PC-3 (cell line): ENCODE results near the gene MTG1. TPM values are rescaled to one million over a fixed set of nuclear protein-coding genes. Genes with fewer than 3 reads are reported as not detected.
A peak's percentile ranks its signal among the peaks of the same experiment; 100 is the strongest.
"Not testable (repeated sequence)": the region's sequence is repeated elsewhere in the genome, so short reads cannot be mapped to it uniquely, and the experiment has no call there.

Source experiments
- ATAC-seq: fragments of 200-7000 bp; cut with Tn5 transposase; 2 replicates; pipeline ENCODE4 v1.9.1; 2020; ENCODE audit warnings: mild to moderate bottlenecking, moderate library complexity
- BruUV-seq: library from RNA; stranded (reverse); fragments of 400-500 nt; replicated peaks from 2 replicates; lab custom pipeline; 2021; lab: Mats Ljungman, UMichigan
- CTCF ChIA-PET: fragments of 300-600 bp; sonication (Branson Sonifier 250); formaldehyde crosslinking; loops from one replicate; lab custom pipeline; 2022; ENCODE audit warnings: antibody characterized with exemption; lab: Charles Lee
- POLR2A ChIA-PET: fragments of 300-600 bp; sonication (Branson Sonifier 250); formaldehyde crosslinking; loops from one replicate; lab custom pipeline; 2022; ENCODE audit warnings: antibody characterized with exemption; ENCODE audit not compliant: unreplicated experiment; lab: Charles Lee
- DNase-seq: peaks from one replicate; pipeline ENCODE4 v3.0.0-alpha.2; 2015
- H2AFZ ChIP-seq: fragments of 300-600 bp; sonication (generic); 2 replicates; pipeline ENCODE4 v1.6.0; 2016; ENCODE audit warnings: antibody characterized with exemption, low read length
- H3F3A ChIP-seq: fragments of 300-600 bp; sonication (generic); one replicate; pipeline ENCODE4 v1.6.0; 2017; ENCODE audit warnings: antibody characterized with exemption, low read length, control low read depth, mild to moderate bottlenecking; ENCODE audit not compliant: unreplicated experiment
- H3K27ac ChIP-seq: fragments of 300-600 bp; sonication (generic); 2 replicates; pipeline ENCODE4 v1.5.1; 2016; ENCODE audit warnings: mild to moderate bottlenecking, low read length
- H3K27me3 ChIP-seq: fragments of 300-600 bp; sonication (generic); 2 replicates; pipeline ENCODE4 v1.6.1; 2016; ENCODE audit warnings: low read length, mixed read lengths
- H3K36me3 ChIP-seq: fragments of 300-600 bp; sonication (generic); 2 replicates; pipeline ENCODE4 v1.6.1; 2016; ENCODE audit warnings: low read depth, mixed run types, low read length, mixed read lengths
- H3K4me1 ChIP-seq: fragments of 300-600 bp; sonication (generic); 2 replicates; pipeline ENCODE4 v1.5.1; 2016; ENCODE audit warnings: low read length; ENCODE audit not compliant: insufficient read depth
- H3K4me2 ChIP-seq: fragments of 300-600 bp; sonication (generic); 2 replicates; pipeline ENCODE4 v1.6.0; 2016; ENCODE audit warnings: low read length
- H3K4me3 ChIP-seq: fragments of 300-600 bp; sonication (generic); 2 replicates; pipeline ENCODE4 v1.5.1; 2016; ENCODE audit warnings: mild to moderate bottlenecking, low read length, mixed read lengths
- H3K79me2 ChIP-seq: fragments of 300-600 bp; sonication (generic); 2 replicates; pipeline ENCODE4 v1.6.1; 2017; ENCODE audit warnings: low read length, mixed read lengths
- H3K9ac ChIP-seq: fragments of 300-600 bp; sonication (generic); 2 replicates; pipeline ENCODE4 v1.6.0; 2016; ENCODE audit warnings: mild to moderate bottlenecking, low read length
- H3K9me2 ChIP-seq: fragments of 300-600 bp; sonication (generic); replicated peaks from 2 replicates; pipeline ENCODE4 v1.6.1; 2016; ENCODE audit warnings: mixed run types, low read length, mixed read lengths
- H3K9me3 ChIP-seq: fragments of 300-600 bp; sonication (generic); 2 replicates; pipeline ENCODE4 v1.6.1; 2016; ENCODE audit warnings: low read length, mixed read lengths
- H4K20me1 ChIP-seq: fragments of 300-600 bp; sonication (generic); 2 replicates; pipeline ENCODE4 v1.6.1; 2016; ENCODE audit warnings: low read length, mixed read lengths
- CTCF ChIP-seq: fragments of 300-600 bp; sonication (generic); conservative IDR thresholded peaks from 2 replicates; pipeline ENCODE4 v1.5.1; 2017; ENCODE audit warnings: antibody characterized with exemption, low read depth, mild to moderate bottlenecking, low read length
- EZH2 ChIP-seq: fragments of 300-600 bp; sonication (generic); IDR thresholded peaks from one replicate; pipeline ENCODE4 v1.6.1; 2017; ENCODE audit warnings: antibody characterized with exemption, mild to moderate bottlenecking, low read length; ENCODE audit not compliant: unreplicated experiment
- EZH2phosphoT487 ChIP-seq: fragments of 300-600 bp; sonication (generic); IDR thresholded peaks from 2 replicates; pipeline ENCODE4 v1.6.1; 2018; ENCODE audit warnings: mild to moderate bottlenecking, antibody characterized with exemption, low read length, borderline replicate concordance
- intact Hi-C: fragments of 100-400 bp; cut with micrococcal nuclease; formaldehyde crosslinking; loops from 2 replicates; pipeline ENCODE4 v1.9.0; 2023
- total RNA-seq: library from RNA; depleted of rRNA; stranded (reverse); fragments of >200 nt; gene quantifications from 2 replicates; pipeline ENCODE4 v1.2.3, GENCODE V29; 2014

The MTG1 gene
- total RNA-seq, 1 experiment from 2014 or later, result 39.4 TPM

GRCh38 chr10:133373174-133374090 is 20.5 kb upstream of the MTG1 start, which contains the start of gene ECHS1:
ECHS1 (minus strand) TSS chr10:133373354; CDS start chr10:133373333, 21 bp downstream.
- peak within 1 kb of the TSS; percentile 70 for H3K4me3 ChIP-seq
- H3K9me2 ChIP-seq, result no peaks in the 10 kb centered on the region
- H3K27ac ChIP-seq, result no peak within 1 kb of the TSS
- H3K36me3 ChIP-seq, result peaks cover 7% of the 10 kb centered on the region; the same call in 1 of the 2 replicates
- H2AFZ ChIP-seq, result no peak within 1 kb of the TSS
- peak; percentile 89 for DNase-seq
- CTCF ChIA-PET, result no interaction called here
- TF ChIP-seq CTCF (no peak), EZH2phosphoT487 (no peak), EZH2 (no peak)
- H3K9me3 ChIP-seq, result no peaks in the 10 kb centered on the region
- no peaks in the 10 kb centered on the region for H3K27me3 ChIP-seq
- no peaks in the 10 kb centered on the region for H4K20me1 ChIP-seq
- ATAC-seq, result peak; percentile 99
- peaks cover 3% of the 10 kb centered on the region; the same call in 1 of the 2 replicates for H3K4me1 ChIP-seq
- H3K9ac ChIP-seq, result peak within 1 kb of the TSS; percentile 73
- intact Hi-C loops, result no loop called here
- peak within 1 kb of the TSS; percentile 72 for H3K4me2 ChIP-seq
- BruUV-seq, result no TSS peak
- no peaks in the 10 kb centered on the region for H3F3A ChIP-seq
- peaks cover 8% of the 10 kb centered on the region; the same call in 1 of the 2 replicates for H3K79me2 ChIP-seq
- POLR2A ChIA-PET, result no interaction called here

GRCh38 chr10:133375357-133376115 is 18.4 kb upstream of the MTG1 start:
- Histone ChIP-seq H3K9me3 (no peaks in the 10 kb centered on the region), H3K9me2 (no peaks in the 10 kb centered on the region), H3K79me2 (peaks cover 8% of the 10 kb centered on the region; the same call in 1 of the 2 replicates), H3K4me3 (no peak overlapping the region), H4K20me1 (no peaks in the 10 kb centered on the region), H3K36me3 (no peaks in the 10 kb centered on the region; the same call in 1 of the 2 replicates), H3K4me2 (no peak overlapping the region), H3F3A (no peaks in the 10 kb centered on the region), H3K9ac (no peak overlapping the region), H2AFZ (no peak overlapping the region), H3K27me3 (no peaks in the 10 kb centered on the region), H3K4me1 (peaks cover 3% of the 10 kb centered on the region; the same call in 1 of the 2 replicates), H3K27ac (no peak overlapping the region)
- TF ChIP-seq CTCF (no peak), EZH2phosphoT487 (no peak), EZH2 (no peak)
- intact Hi-C loops, result no loop called here
- ATAC-seq, result no peak
- no peak for DNase-seq
- no TSS peak for BruUV-seq
- ChIA-PET POLR2A (no interaction called here), CTCF (no interaction called here)

GRCh38 chr10:133376183-133376582 is 17.8 kb upstream of the MTG1 start:
- ATAC-seq, H3K4me1 ChIP-seq, H3K36me3 ChIP-seq, H3K9me2 ChIP-seq, H3K79me2 ChIP-seq, POLR2A ChIA-PET, BruUV-seq, intact Hi-C loops, CTCF ChIA-PET, H3K4me3 ChIP-seq, H4K20me1 ChIP-seq, H3K4me2 ChIP-seq, H3K27me3 ChIP-seq, DNase-seq, H3F3A ChIP-seq, H3K9ac ChIP-seq, H3K9me3 ChIP-seq, H2AFZ ChIP-seq, H3K27ac ChIP-seq: not testable (repeated sequence)
